ENCODE data around the gene ZNF423.

The ZNF423 gene

DNA sequence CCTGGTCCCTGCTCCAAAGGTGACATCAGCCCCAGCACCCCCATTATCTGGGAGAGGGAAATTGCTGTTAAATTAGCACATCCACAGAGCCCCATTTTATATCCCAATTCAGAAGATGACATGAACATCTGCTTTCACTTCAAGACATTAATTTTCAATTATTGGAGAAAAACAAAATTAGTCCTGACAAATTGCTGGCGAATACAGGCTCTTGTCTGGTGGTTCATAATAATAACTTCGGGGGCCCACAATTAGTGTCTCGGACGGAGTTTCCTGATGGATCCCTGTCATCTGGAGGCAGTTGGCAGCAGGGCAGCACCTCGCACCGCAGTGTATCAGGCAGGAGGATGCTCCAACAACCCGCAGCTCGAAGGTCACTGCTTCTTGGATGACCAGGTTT is 7.4 kb downstream of the ZNF423 start:
- no peak for DNase-seq (ENCODE audit: low spot score)

DNA sequence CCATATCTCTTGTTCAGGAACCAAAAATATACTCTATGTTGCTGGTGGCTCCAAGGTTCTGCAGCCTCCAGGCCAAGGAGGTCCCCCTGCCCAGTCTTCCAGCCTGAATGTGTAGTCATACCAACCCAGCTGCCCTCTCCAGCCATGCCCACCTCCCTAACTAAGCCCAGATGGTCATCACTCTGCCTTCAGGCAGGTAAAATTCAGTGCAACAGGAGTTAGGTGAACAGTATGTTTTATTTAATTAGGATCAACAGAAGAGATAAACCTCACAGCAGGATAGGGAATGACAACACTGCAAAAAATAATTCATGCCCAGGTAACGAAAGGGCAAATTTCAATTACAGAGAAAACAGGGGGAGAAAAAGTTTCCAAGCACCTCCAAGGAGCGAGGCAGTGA is 9.1 kb downstream of the ZNF423 start:
- no peak for DNase-seq (ENCODE audit: low spot score)

DNA sequence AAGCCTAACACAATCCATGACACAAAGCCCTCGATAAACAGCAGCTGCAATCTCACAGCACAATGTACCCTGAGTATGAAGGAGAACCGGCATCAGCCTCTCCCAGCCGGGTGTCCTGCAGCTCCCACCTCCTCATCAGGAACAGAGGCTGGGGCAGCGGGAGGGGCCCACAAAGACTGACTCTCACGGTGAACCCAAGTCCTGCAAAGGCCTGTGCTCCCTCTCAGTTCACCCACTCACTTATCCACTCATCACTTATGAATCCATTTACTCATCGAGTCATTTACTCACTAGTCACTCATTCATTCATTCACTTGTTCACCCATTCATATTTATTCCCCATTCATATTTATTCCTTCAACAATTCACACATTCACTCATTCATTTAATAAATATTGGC is 11.6 kb downstream of the ZNF423 start:
- no peak for DNase-seq (ENCODE audit: low spot score)

DNA sequence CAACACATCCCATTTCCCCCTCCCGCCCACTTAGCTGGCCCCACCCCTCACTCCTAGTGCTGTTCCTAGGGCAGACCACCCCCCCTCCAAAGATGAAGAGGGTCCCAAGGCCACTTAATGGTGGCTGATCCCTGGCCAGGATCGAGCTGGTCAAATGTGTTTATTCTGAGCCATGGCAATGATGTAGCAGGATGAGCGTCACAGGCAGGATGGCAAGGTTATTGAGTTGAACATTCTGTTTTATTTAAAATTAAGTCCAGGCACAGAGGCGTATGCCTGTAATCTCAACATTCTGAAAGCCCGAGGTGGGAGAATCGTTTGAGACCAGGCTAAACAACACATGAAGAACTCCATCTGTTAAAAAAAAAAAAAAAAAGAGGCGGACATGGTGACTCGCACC is 12.2 kb downstream of the ZNF423 start:
- no peak for DNase-seq (ENCODE audit: low spot score)

DNA sequence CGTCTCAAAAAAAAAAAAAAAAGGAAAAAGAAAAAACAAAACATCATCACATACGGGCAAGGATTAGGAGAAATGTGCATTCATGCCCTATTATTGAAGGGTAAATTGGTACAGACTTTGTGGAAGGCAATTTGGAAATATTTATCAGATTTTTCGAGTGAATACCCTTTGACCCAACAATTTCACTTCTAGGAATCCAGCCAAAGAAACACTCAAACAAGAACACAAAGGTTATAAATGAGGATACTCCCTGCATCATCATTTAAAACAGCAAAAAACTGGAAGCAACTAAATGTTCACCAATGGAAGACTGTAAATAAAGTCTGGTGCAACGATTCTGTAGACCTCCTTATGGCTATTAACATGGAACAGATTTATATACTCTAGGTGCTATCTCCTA is 12.9 kb downstream of the ZNF423 start:
- DNase-seq (ENCODE audit: low spot score), result no peak

DNA sequence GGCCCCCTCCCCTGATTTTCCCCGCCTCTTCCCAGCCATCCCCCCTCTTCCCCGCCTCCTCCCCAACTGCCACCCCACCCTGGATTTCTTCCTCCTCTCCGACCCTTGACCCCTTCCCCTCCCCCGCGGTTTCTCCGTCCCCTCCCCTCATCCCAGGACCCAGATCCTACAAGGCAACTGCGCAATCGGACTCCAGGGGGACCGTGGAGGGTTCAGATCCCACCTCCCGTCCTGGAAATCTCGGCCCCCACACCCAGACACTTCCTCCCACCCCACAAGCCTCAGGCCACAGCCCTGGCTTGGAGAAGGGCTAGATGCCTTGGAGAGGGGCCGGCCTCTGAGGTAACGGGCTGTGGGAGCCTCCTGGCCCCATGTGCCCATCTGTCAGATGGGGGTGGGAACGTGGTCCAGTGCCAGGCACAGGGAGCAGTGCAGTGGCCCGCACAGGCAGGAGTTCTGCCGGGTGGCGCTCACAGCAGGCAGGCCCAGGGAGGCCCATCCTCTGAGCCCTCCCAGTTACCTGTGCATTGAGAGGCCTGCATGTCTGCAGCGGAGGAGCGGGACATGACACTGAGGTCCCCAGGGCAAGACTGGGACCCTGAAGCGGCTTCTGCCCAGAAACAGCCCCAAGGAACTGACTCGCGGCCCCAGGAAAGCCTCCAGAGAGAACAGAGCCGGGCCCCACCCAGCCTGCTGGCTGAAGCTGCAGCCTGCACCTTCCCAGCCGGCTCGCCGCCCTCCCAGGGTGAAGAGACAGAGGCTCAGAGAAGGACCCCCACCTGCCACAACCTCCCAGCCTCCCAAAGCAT is 16.7 kb downstream of the ZNF423 start:
- no peak for DNase-seq (ENCODE audit: low spot score)

DNA sequence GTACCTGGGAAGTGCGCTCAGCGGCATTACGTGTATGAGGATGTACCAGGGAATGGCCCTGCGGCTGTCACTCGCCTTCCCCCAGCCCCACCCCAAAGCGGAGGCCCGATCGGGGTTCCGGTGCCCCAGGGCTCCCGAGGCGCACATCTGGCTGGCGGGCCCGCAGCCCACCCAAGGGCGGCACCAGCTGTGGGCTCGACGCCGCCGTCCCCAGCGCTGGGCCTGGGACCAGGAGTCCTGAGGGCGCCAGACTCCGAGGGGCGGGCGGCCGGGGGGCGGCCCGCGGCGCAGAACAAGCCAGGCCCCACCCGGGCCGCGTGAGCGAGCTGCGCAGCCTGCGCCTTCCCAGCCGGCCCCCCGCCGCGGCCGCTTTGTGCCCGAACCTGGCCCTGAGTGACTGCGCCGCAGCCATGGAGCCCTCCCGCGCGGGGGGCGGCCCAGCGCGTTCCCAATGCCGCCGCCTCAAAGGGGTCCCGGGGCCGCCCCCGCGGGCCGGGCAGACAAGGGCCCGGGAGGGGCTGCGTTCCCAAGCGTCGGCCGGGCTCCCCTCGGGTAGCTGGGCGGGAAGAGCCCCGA is 17.4 kb downstream of the ZNF423 start:
- no peak for DNase-seq (ENCODE audit: low spot score)

DNA sequence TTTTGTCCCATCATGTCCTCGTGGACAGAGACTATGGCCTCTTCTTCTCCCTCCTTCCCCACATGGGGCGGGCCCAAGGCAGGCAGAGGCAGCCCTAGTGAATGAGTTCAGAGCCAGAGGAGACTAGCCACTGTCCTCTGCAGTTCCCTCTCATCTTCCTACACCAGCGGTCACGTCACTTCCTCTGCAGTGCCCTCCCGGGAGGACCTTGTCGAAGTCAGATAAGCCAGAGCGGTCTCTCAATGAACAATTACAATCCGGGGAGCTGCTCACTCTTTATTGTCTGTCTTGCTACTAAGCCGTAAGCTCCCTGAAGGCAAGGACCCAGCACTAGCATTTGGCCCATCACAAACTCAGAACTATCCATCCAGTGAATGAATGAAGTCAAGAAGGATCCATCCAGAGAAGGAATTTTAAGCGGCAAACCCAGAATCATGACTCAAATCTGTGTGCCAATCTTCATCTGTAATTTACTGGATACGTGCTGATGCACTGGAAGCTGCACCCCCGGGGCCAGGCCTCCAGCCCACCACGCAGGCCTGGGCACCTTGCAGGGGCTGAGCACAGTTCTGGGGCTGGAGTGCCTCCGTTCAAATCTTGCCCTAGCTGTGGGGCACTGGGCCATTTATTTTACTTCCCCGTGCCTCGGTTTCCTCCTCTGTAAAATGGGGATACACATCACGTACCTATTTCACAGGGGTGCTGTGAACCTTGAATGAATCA is 18.1 kb downstream of the ZNF423 start:
- DNase-seq (ENCODE audit: low spot score), result no peak

DNA sequence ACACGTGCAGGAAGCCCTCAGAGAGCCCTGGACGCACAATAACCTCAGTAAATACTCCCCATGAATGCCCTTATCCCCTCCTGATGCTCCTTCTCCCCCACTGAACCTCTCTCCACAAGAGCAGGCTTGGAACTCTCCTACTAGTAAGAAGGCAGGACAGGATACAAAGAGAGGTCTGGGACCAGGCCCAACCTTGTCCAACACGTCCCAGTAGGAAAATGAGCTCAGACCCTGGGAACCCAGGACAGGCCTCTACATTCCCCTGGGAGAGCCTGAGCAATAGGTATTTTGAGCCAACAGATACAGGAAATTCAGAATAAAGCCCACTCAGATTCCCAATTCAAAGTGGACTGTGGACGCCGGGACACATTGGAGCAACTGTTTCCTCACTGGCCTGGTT is 19.2 kb downstream of the ZNF423 start:
- DNase-seq (ENCODE audit: low spot score), result no peak

DNA sequence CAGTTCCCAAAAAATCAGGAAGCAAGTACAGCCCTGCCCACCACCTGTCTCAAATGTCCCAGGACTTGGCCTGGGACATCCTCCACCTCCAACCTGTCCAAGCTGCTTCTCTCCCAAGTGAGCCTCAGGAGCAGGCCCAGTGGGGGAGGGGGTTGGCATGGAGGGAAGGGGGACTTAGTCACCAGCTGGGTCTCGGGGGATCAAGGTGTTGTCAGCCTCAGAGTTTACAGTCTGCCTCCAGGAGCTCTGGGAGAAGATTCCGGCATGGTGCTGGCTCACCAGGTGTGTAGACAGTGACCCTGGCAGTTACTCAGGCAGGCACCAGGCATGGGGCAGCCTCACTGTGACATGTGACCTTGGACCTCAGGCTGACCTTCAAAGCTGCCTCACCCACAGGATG is 19.7 kb downstream of the ZNF423 start:
- no peak for DNase-seq (ENCODE audit: low spot score)

DNA sequence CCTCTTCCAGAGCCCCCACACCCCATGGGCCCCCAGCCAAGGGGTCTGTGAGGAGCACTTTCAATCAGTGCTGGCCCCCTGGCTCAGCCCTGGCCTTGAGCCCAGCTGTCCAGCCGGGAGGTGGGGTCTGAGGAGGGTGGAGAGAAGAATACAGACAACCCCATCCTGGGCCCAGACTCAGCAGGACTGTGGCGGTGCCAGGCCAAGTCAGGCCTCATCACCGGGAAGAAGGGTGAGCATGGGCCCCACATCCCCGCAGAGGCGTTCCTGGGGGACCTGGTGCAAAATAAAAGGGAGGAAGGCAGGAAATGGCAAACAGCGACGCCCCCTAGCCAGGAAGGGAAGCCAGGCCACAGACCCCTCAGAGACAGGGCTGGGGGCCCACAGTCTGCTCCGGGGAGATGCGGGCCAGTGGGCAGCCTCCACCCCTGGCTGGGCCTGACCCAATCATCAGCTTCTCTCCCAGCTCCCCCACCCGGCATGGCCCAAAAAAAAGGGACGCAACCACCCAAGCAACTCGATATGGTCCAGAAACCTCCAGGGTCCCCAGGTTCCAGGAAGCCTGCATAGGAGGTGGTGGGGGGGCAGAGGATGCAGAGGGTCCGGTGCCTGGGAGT is 20.6 kb downstream of the ZNF423 start:
- DNase-seq (ENCODE audit: low spot score), result no peak

DNA sequence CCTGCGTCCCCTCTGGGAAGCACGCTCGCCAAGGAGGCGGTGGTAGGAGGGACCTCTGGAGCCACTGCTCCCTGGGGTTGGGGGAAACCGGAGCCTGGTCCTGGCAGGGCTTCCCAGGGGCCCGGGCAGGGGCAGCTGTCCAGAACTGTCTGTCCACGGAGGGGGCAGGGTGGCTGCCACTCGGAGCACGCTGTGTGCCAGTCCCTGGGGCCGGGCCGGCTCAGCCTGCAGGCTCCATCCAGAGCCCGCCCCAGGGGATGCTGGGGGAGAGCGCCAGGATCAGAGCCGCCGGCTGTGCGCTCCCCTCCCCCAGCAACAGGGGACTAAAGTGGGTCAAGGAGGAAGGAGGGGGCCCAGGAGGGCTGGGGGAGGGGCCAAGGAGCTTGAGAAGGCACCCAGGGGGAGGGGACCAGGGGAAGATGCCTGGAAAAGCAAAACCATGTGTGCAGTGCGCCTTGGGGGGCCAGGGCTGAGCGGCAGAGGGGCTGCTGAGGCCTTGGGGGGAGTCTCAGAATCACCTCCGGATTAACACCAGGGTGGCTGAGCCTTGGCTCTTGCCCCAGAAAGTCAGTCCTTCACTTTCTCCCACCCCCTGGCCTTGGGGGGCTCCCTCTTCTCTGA is 21.3 kb downstream of the ZNF423 start:
- DNase-seq (ENCODE audit: low spot score), result no peak

DNA sequence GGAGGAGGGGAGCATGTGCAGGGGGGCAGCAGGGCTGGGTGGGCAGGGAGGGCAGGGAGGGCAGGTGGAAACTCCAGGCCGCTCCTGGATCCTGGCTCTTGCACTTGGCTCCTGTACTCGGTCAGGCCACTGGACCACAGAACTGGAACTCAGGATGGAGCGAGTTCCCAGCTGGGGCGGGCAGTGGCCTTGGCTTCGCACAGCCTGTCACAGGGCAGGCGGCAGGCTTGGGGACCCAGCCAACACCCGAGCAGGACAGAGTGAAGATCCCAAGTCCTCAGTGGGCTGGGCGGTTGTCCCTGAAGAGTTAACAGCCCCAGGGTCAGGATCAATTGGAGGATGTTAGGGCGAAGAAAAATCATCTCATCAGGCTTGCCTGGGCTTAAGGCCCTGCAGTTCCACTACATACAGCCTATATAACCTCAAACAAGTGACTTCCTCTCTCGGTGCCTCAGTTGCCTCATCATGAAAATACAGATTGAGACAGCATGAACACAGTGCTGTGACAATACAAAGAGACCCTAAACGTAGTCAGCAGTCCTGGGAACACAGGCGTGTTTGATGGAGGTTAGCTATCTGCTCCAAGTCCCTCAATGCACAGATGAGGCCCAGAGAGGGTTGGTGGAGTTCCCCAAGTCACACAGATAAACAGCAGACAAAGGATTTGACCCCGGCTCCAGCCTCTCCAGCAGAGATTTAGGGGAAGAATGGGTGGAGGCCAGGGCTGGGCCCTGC is 21.9 kb downstream of the ZNF423 start:
- DNase-seq (ENCODE audit: low spot score), result no peak

DNA sequence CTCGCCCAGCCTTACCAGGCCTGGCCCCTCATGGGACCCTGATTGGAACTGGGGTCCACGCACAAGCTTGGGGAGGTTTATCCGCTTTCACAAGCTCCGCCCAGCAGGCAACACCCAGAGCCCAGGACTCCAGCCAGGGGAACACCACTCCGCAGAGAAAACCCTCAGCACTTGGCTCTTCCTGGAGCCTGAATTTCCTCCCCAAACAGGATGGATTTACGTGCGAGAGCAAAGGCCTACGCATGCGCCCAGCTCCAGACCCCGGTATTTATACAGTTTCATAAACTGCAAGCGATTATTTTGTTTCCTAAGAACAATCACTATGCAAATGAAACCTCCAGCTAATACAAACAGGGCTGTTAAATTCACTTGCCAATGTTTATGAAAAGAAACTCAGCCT is 22.8 kb downstream of the ZNF423 start:
- no peak for DNase-seq (ENCODE audit: low spot score)

DNA sequence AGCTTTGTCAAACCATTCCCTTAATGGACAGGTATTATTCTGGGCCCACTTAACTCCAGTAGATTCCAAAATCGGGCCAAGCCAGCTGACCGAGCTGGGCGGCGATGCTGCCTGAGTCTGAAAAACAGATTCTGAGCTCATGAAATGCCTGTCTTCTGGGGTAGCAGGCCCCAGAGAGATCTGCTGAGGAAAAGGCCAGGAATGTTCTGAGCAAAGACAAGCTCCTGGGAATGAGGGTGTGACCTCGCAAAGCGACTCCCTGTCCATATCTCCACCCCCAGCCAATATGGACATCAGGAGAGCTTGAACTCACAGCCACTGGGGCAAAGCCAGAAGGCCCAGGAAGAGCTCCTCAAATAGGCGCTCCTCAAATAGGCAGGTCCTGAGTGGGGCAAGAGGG is 23.7 kb downstream of the ZNF423 start:
- DNase-seq (ENCODE audit: low spot score), result no peak

DNA sequence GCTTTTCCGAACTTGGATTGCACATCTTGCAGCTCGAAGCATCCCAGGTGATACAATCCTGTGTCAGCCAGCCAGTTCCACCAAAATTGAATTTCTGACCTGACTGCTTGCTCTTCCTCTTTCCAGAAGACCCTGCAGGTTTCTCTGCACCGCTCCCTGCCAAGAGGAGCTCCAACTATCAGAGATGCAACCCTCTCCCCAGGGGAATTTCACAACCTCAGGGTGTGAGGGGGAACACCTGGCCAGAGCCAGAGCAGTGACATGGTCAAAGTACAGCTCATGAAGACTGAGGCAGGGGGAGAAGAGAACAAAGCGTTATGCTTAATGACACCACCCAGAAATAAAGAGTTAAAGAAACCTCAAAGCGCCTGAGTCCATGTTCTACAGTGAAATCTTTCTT is 25.0 kb downstream of the ZNF423 start:
- DNase-seq (ENCODE audit: low spot score), result no peak

DNA sequence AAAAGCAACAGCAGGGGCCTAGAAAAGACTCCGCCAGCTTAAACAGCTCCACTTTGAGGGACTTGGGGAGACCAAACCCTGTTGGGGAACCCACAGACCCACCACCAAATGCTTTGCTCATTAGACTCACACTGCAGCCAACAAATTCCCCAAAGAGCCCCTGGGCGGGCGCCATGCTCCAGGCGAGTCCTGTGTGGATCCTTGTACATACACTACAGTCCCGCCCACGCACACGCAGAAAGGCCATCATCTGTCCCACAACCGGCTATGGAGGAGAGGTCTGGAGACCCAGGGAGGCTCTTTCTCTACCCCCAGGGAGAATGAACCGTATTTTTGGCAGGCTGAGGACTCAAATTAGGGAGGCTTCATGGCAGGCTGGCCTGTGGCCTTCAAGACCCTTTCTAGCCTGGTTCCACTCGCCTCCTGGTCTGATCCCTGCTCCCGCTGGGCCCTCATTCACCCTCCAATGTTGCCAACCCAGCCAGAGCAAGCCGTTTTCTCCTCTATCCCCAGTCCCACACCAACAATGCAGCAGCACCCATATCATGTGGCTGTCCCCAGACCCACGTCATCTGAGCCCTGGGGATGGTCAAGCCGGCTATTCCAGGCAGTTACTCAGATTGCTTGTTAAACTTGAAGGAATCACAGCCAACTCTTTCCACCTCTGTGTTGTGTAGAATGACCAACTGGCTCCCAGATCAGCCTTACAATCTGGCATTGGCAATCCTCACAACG is 27.2 kb downstream of the ZNF423 start:
- no peak for DNase-seq (ENCODE audit: low spot score)

DNA sequence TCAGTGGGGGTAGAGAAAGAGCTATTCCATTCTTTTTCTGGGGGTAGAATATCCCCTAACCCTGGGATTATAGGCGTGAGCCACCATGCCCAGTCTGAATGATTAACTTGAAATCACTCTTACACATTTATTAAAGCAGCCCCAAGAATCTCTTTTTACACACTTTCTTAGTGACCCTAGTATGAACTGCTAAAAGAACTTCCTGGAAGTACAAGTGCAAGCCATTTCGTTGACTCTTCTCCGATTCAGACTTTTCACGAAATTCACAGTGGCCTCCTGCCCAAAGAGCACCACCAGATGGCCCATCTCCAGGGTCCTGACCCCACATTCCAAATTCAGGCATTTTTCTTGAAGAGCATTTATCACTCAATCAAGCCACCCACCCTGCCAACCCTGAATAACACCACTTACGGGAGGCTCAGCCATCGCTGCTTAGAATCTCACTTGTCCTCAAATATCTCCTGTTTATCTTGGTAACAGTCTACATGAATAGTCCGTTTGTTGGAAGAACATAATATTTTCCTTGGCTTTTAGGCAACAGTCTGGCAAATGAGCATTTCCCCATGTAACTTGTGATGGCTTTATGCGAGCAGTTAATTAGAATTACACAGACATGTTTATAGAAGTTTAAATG is 28.0 kb downstream of the ZNF423 start:
- DNase-seq (ENCODE audit: low spot score), result no peak

DNA sequence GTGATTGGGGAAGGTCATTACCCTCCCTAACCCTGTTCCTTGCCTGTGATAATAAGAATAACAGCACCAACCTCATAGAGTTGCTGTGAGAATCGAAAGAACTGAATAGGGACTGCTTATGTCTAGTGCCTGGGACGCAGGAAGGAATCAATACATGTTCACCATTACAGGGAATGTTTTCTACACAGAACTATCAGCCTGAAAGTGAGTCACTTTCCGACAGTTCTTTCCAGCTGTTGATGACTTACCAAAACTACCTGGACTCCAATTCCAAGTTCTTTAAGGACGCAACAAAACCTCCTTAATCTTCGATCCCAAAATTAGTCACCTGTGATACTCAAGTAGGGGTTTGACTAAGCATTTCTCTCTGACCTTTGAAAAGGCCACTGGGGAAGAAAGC is 29.4 kb downstream of the ZNF423 start:
- DNase-seq (ENCODE audit: low spot score), result no peak

DNA sequence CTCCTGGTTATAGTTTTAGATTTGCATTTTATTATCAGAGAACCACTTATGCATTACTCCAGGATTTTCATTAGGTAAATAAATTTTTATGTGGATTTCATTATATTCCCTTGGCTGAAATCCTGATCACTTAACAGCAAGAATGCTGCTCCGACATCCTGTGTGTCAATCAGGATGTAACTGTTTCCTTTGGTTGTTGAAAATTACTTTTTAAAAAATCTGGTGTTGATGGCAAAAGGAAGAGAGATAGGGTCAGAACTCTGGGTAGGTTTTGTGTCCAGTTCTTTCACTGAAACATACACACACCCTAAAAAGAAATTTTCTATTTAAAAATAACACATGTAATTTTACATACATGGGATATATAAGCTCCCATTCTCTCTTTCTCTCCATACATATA is 30.9 kb downstream of the ZNF423 start:
- DNase-seq (ENCODE audit: low spot score), result no peak

DNA sequence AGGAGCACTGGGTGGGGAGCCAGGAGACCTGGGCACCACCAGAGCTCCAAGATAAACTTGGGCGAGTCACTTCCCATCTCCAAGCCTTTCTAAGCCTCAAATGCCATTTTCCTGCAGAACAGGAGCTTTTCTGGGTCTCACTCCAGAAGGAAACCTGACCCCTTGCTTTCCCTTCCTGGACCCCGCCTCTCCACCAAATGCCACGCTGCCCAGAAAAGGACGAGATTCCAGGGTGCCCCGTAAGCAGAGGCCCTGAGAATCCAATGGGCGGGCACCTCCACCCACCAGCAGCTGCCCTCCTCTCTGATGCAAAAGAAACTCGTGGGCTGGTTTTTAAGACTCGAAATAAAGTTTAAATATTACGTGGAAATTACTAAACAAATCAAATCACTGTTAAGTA is 31.3 kb downstream of the ZNF423 start:
- DNase-seq (ENCODE audit: low spot score), result no peak

Measured in HuH-7 (cell line).